HEK293T (cell line): ENCODE data around the gene ME1.

ENCODE experiments used
- ARNT ChIP-seq: fragments of 450-650 bp; IDR thresholded peaks from 2 replicates; pipeline ENCODE4 v1.6.1; 2017; ENCODE audit warnings: mild to moderate bottlenecking
- BHLHE40 ChIP-seq: fragments of 450-650 bp; IDR thresholded peaks from 2 replicates; pipeline ENCODE4 v1.6.1; 2016; ENCODE audit warnings: mild to moderate bottlenecking, moderate library complexity, borderline replicate concordance
- ELF4 ChIP-seq: fragments of 450-650 bp; IDR thresholded peaks from 2 replicates; pipeline ENCODE4 v1.6.1; 2017; ENCODE audit warnings: antibody characterized with exemption
- FOXA1 ChIP-seq: fragments of 450-650 bp; IDR thresholded peaks from 2 replicates; pipeline ENCODE4 v1.6.1; 2016; ENCODE audit warnings: mild to moderate bottlenecking
- FOXK2 ChIP-seq: fragments of 450-650 bp; IDR thresholded peaks from 2 replicates; pipeline ENCODE4 v1.6.1; 2016; ENCODE audit warnings: mild to moderate bottlenecking
- FOXM1 ChIP-seq: fragments of 450-650 bp; IDR thresholded peaks from 2 replicates; pipeline ENCODE4 v1.6.1; 2017; ENCODE audit warnings: mild to moderate bottlenecking, borderline replicate concordance
- HDGF ChIP-seq: fragments of 450-650 bp; IDR thresholded peaks from 2 replicates; pipeline ENCODE4 v1.6.1; 2017; ENCODE audit warnings: antibody characterized with exemption, borderline replicate concordance
- LEF1 ChIP-seq: fragments of 450-650 bp; IDR thresholded peaks from 2 replicates; pipeline ENCODE4 v1.6.1; 2017; ENCODE audit warnings: mild to moderate bottlenecking, borderline replicate concordance
- SP1 ChIP-seq: fragments of 450-650 bp; IDR thresholded peaks from 2 replicates; pipeline ENCODE4 v1.6.1; 2017
- SUZ12 ChIP-seq: fragments of 450-650 bp; IDR thresholded peaks from 2 replicates; pipeline ENCODE4 v1.6.1; 2016; ENCODE audit warnings: mild to moderate bottlenecking
- TARDBP ChIP-seq: fragments of 450-650 bp; IDR thresholded peaks from 2 replicates; pipeline ENCODE4 v1.6.1; 2016

GRCh38 chr6:83252719-83253118 is 178.1 kb downstream of the ME1 start:
- TF ChIP-seq TARDBP (no peak), SP1 (no peak), SUZ12 (no peak), ELF4 (no peak), FOXK2 (no peak), FOXM1 (no peak), FOXA1 (no peak), LEF1 (no peak), BHLHE40 (no peak), ARNT (no peak), HDGF (no peak)
